Central memory CD4-positive, alpha-beta T cell (primary cell): ENCODE results near the gene SLC22A13.
"Not testable (repeated sequence)": the region's sequence is repeated elsewhere in the genome, so short reads cannot be mapped to it uniquely, and the experiment has no call there.

Source experiments
- DNase-seq: peaks from one replicate; pipeline ENCODE4 v3.0.0; 2022
- total RNA-seq, 3 experiments: gene quantifications; one replicate each; lab custom pipeline; 2026; lab: John Stamatoyannopoulos, UW

Gene SLC22A13, protein sequence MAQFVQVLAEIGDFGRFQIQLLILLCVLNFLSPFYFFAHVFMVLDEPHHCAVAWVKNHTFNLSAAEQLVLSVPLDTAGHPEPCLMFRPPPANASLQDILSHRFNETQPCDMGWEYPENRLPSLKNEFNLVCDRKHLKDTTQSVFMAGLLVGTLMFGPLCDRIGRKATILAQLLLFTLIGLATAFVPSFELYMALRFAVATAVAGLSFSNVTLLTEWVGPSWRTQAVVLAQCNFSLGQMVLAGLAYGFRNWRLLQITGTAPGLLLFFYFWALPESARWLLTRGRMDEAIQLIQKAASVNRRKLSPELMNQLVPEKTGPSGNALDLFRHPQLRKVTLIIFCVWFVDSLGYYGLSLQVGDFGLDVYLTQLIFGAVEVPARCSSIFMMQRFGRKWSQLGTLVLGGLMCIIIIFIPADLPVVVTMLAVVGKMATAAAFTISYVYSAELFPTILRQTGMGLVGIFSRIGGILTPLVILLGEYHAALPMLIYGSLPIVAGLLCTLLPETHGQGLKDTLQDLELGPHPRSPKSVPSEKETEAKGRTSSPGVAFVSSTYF
- total RNA-seq, result 0 to 0.39 (median 0.38) reads per million in 3 experiments

GRCh38 chr3:38265604-38266307 lies at the start of gene SLC22A13:
SLC22A13 (plus strand) TSS chr3:38265812; CDS start chr3:38265861, 49 bp downstream.
- no peak for DNase-seq

- DNase-seq, result no peak
Observed at GRCh38 chr3:38219609-38220197, 45.9 kb upstream of the SLC22A13 start.

DNA sequence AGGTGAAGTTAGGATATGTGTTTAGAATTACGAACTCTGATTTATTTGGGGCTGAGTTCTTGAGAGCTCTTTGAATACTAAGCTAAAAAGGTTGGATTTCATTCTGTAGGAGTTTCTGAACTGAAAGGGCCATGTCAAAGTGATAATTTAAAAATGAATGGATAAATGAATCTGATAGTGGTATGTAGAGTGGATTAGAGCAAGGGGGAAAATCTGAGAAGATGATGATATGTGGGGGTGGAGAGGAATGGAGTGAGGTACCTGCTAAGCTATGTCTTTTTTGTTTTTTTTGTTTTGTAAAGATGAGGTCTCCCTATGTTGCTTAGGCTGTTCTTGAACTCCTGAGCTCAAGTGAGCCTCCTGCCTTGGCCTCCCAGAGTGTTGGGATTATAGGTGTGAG lies 44.6 kb upstream of the SLC22A13 start:
- DNase-seq, result no peak

DNA sequence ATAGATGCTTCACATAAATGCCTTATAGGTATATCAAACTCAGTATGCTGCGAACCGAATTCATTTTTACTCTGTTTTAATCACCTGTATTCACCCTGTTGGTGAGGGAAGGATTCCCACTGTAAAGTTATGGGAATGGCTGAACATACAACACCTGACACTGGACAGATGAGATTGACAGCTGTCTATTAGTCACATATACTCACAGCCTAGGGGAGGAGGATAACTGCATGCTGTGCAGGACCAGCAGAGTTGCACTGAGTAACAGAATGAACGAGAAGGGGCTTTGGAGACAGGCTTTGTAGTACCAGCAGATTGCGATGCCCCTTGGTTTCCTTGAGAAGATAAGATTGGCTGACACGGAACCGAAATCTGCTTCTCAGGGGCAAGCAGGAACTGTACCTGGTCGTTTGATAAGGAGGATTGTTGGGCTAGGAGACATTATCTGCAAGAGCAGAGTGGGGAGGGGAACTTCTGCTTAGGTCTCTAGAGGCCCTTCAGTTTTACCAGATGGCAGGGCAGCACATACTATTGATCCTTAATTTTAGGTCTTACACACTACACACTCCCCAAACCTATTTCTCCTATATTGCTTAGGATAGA lies 43.5 kb upstream of the SLC22A13 start:
- DNase-seq, result no peak

GRCh38 chr3:38224357-38224756 lies 41.3 kb upstream of the SLC22A13 start:
- DNase-seq, result no peak

- no peak for DNase-seq
Observed at GRCh38 chr3:38226273-38226672, 39.3 kb upstream of the SLC22A13 start.

DNA sequence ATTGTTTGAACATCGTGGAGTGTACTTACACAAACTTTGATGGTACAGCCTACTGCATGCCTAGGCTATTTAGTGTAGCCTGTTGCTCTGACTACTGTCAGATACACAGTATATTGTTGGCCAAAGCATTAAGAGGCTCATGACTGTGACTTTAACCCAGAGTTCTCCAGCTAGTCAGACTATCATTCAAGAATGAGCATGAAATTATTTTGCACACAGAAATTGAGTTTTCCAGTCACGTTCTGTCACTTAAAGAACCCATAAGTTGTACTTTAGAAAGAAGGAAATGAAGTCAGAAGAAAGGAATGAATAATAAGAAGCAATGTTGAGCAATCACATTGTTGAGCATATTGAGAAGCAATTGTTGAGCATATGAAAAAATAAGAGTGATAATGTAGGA lies 37.6 kb upstream of the SLC22A13 start:
- DNase-seq, result no peak

DNA sequence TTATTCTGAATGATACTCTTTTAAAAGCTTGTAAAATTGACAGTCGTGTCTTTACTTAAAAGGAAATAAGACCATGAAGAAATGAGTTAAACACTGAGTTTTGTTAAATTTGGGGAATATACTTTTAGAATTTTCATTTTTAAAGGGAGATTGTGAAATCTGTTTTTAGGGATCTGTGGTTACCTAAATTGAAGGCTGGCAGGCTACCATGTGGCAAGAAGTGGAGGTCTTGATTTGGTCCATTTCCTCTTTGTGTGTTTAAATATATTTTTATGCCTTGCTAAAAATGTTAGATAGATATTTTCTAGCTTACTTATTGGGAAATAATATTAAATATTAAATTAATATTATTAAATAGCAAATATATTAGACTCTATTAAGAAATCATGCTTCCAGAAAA lies 36.6 kb upstream of the SLC22A13 start:
- DNase-seq, result no peak

GRCh38 chr3:38232701-38233100 lies 32.9 kb upstream of the SLC22A13 start:
- no peak for DNase-seq

DNA sequence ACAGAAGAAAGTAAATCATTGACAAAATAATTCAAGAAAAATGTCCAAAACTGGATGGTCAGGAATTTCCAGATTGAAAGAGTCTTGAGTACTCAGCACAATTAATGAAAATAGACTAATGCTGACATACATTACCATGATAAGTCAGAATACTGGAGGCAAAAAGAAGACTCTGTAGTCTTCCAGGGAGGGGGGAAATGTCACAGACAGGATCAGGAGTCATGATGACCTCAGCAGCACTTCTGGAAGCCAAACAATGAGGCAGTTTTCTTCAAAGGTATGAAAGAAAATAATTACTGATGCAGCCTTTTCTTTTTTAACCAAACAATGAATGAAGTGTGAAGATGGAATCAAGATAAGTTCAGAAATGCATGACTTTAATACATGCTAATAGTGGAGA lies 30.1 kb upstream of the SLC22A13 start:
- DNase-seq, result no peak

- no peak for DNase-seq
Observed at GRCh38 chr3:38238416-38239008, 27.1 kb upstream of the SLC22A13 start.

- not testable (repeated sequence) for DNase-seq
Observed at GRCh38 chr3:38242812-38243211, 22.8 kb upstream of the SLC22A13 start.

GRCh38 chr3:38245930-38246329 lies 19.7 kb upstream of the SLC22A13 start:
- no peak for DNase-seq

DNA sequence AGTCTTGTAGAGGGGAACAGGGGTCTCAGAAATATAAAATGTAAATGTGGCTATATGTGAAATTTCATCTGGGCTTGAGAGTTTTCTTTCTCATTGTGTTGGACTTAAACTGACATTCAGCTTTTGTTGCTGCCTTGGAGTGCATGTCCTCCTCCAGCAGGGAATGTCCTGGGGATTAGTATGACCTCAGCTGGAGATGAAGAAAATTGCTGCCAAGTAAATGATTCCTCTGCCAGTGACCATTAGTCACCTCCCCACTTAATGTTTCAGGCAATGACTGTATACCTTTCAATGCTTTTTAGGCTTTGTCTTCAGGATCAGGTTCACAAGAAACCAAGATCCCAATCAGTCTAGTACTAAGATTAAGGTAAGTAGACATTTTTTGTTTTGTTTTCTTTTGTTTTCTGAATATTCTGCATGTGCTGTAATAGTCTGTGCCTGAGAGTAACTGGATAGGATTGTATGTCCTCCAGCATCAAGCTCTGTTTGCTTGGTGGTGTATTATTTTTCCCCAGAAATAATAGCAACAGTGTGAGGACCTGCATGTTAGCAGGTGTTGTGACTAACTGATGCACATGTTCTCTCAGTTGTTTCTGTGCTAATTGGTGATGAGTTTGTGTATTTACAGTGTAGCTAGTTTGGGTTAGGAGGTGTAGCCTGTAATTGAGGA lies 18.1 kb upstream of the SLC22A13 start:
- no peak for DNase-seq

- DNase-seq, result no peak
Observed at GRCh38 chr3:38250198-38250597, 15.4 kb upstream of the SLC22A13 start.

GRCh38 chr3:38251197-38251596 lies 14.4 kb upstream of the SLC22A13 start:
- DNase-seq, result no peak

DNA sequence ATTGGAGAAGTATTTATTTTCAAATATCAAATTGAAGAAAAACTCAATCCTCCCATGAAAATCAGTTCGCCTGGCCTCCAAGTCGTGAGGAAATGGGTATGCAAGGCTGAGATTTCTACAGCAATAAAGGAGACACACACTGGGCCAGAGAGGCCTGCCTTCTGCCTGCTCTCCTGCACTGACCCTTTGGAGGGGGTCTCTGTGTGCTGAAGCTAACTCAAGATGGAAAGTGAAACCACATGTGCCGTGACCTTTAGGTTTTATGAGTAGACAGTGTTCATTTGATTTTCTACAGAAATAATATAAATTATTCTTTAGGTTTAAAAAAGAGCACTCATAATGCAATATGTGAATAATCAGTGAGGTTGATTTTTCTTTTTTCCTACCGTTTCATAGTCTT lies 11.9 kb upstream of the SLC22A13 start:
- no peak for DNase-seq

GRCh38 chr3:38254872-38255271 lies 10.7 kb upstream of the SLC22A13 start:
- DNase-seq, result no peak

DNA sequence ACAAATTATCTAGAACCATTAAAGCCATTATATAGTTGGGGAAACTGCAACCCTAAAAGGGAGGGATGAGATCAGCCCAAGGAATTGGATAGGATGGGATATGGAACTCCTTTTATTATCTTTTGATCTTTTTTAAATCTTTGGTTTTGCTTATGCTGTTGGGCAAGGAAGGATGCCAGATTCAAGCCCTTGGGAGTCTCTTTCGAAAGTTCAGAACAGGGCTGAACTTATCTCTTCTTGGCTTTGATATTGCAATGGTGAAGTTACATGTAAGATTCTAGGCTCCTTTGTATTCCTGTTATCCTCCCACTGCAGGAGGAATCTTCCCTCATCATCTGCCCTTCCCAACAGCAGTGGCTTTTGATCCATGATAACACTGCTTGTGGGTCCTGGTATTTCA lies 10.0 kb upstream of the SLC22A13 start:
- no peak for DNase-seq

- DNase-seq, result no peak
Observed at GRCh38 chr3:38257583-38257982, 8.0 kb upstream of the SLC22A13 start.

DNA sequence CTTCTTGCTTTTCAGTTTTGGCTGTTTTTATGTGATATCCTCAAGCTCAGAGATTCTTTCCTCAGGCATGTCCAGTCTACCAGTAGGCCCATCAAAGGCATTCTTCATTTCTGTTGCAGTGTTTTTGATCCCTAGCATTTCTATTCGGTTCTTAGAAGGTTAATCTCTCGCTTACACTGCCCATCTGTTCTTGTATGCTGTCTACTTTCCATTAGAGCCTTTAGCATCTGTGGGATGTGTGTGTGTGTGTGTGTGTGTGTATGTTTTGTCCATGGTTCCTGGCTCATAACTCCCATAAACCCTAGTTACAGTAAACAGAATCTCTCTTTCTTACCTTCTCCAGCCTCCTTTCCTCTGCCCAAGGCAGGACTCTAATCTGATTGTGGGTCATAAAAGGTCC lies 5.1 kb upstream of the SLC22A13 start:
- DNase-seq, result no peak

GRCh38 chr3:38264353-38264771 lies 1.2 kb upstream of the SLC22A13 start:
- no peak for DNase-seq
